Ectodermal cell (in vitro differentiated cells): Measurements from ENCODE around the gene RAB11FIP3.
"Not testable (repeated sequence)": the region's sequence is repeated elsewhere in the genome, so short reads cannot be mapped to it uniquely, and the experiment has no call there.

Experiments
- H3K27ac ChIP-seq: 2 replicates; pipeline ENCODE4 v1.7.0; 2013; ENCODE audit warnings: mild to moderate bottlenecking, low read depth, low read length; ENCODE audit not compliant: insufficient read depth, poor library complexity, severe bottlenecking
- H3K27me3 ChIP-seq: 2 replicates; pipeline ENCODE4 v1.7.0; 2013; ENCODE audit warnings: mild to moderate bottlenecking, low read length; ENCODE audit not compliant: insufficient read depth, control insufficient read depth, poor library complexity, severe bottlenecking
- H3K36me3 ChIP-seq: one replicate; pipeline ENCODE4 v1.7.0; 2013; ENCODE audit warnings: low read length; ENCODE audit not compliant: control insufficient read depth, insufficient read depth
- H3K4me1 ChIP-seq: one replicate; pipeline ENCODE4 v1.7.0; 2013; ENCODE audit warnings: low read length; ENCODE audit not compliant: control insufficient read depth, insufficient read depth
- H3K4me3 ChIP-seq: 2 replicates; pipeline ENCODE4 v1.7.0; 2013; ENCODE audit warnings: low read depth, low read length, control low read depth; ENCODE audit not compliant: insufficient read depth
- H3K9me3 ChIP-seq: 2 replicates; pipeline ENCODE4 v1.7.0; 2013; ENCODE audit warnings: mild to moderate bottlenecking, low read length, moderate library complexity; ENCODE audit not compliant: control insufficient read depth
- WGBS, 2 experiments: methylation state at CpG; one replicate each; pipeline ENCODE4 v1.1.7; 2013; ENCODE audit warnings: missing lambda C conversion rate in 2 of 2; 5-methylcytosine and 5-hydroxymethylcytosine counted together

Gene RAB11FIP3

GRCh38 chr16:467249-467871, 41.9 kb downstream of the RAB11FIP3 start:
- H3K27me3 ChIP-seq, H3K4me3 ChIP-seq, H3K9me3 ChIP-seq, H3K36me3 ChIP-seq, H3K27ac ChIP-seq: not testable (repeated sequence)
- 77 to 80% methylated on average over 12 of the region's 12 CpGs for WGBS, 2 experiments
- H3K4me1 ChIP-seq = peaks cover 20% of the 10 kb centered on the region

GRCh38 chr16:468068-468821, 42.8 kb downstream of the RAB11FIP3 start:
- WGBS, 2 experiments = 88 to 89% methylated on average over 19 of the region's 19 CpGs
- no peaks in the 10 kb centered on the region for H3K36me3 ChIP-seq
- H3K4me1 ChIP-seq = peaks cover 20% of the 10 kb centered on the region
- no peaks in the 10 kb centered on the region for H3K9me3 ChIP-seq
- H3K4me3 ChIP-seq = no peak overlapping the region
- H3K27me3 ChIP-seq = no peaks in the 10 kb centered on the region
- peak overlapping the region; percentile 11 for H3K27ac ChIP-seq

- WGBS, 2 experiments = 94 to 98% methylated on average over 7 of the region's 7 CpGs
- not testable (repeated sequence) for H3K36me3 ChIP-seq, H3K9me3 ChIP-seq, H3K4me3 ChIP-seq, H3K27ac ChIP-seq, H3K27me3 ChIP-seq
- H3K4me1 ChIP-seq = peaks cover 25% of the 10 kb centered on the region
Measured at GRCh38 chr16:469459-469858, 44.0 kb downstream of the RAB11FIP3 start.

- Histone ChIP-seq H3K27ac (no peak overlapping the region), H3K9me3 (no peaks in the 10 kb centered on the region), H3K4me1 (peaks cover 27% of the 10 kb centered on the region), H3K36me3 (no peaks in the 10 kb centered on the region), H3K27me3 (no peaks in the 10 kb centered on the region), H3K4me3 (no peak overlapping the region)
- WGBS, 2 experiments = 84 to 86% methylated on average over 3 to 4 of the region's 4 CpGs
Measured at GRCh38 chr16:470418-470817, 45.0 kb downstream of the RAB11FIP3 start.

- no peak overlapping the region for H3K4me3 ChIP-seq
Measured at GRCh38 chr16:471353-472198, 46.1 kb downstream of the RAB11FIP3 start.

GRCh38 chr16:472199-472504, 46.7 kb downstream of the RAB11FIP3 start:
- no peaks in the 10 kb centered on the region for H3K9me3 ChIP-seq
- 95 to 97% methylated on average over 9 of the region's 9 CpGs for WGBS, 2 experiments
- no peaks in the 10 kb centered on the region for H3K36me3 ChIP-seq
- H3K4me3 ChIP-seq = no peak overlapping the region
- H3K27me3 ChIP-seq = no peaks in the 10 kb centered on the region
- H3K4me1 ChIP-seq = peaks cover 23% of the 10 kb centered on the region
- H3K27ac ChIP-seq = no peak overlapping the region

More at GRCh38 chr16:471353-472198, 46.1 kb downstream of the RAB11FIP3 start:
- 35 to 36% methylated on average over 32 of the region's 32 CpGs for WGBS, 2 experiments
- peaks cover 27% of the 10 kb centered on the region for H3K4me1 ChIP-seq
- no peaks in the 10 kb centered on the region for H3K9me3 ChIP-seq
- H3K36me3 ChIP-seq = no peaks in the 10 kb centered on the region
- H3K27me3 ChIP-seq = no peaks in the 10 kb centered on the region
- peak overlapping the region; percentile 53 for H3K27ac ChIP-seq

- Histone ChIP-seq H3K36me3 (no peaks in the 10 kb centered on the region), H3K27me3 (no peaks in the 10 kb centered on the region), H3K4me3 (no peak overlapping the region), H3K27ac (no peak overlapping the region), H3K9me3 (no peaks in the 10 kb centered on the region), H3K4me1 (peaks cover 22% of the 10 kb centered on the region)
- 93 to 95% methylated on average over 32 of the region's 32 CpGs for WGBS, 2 experiments
Measured at GRCh38 chr16:473046-474043, 47.9 kb downstream of the RAB11FIP3 start.

GRCh38 chr16:474420-475122, 49.1 kb downstream of the RAB11FIP3 start:
- Histone ChIP-seq H3K27me3 (no peaks in the 10 kb centered on the region), H3K9me3 (no peaks in the 10 kb centered on the region), H3K27ac (no peak overlapping the region), H3K4me1 (peaks cover 22% of the 10 kb centered on the region), H3K4me3 (no peak overlapping the region), H3K36me3 (no peaks in the 10 kb centered on the region)
- WGBS, 2 experiments = 76 to 77% methylated on average over 18 to 19 of the region's 19 CpGs

- 93 to 95% methylated on average over 6 of the region's 6 CpGs for WGBS, 2 experiments
- H3K4me1 ChIP-seq = peaks cover 14% of the 10 kb centered on the region
- no peak overlapping the region for H3K27ac ChIP-seq
- no peaks in the 10 kb centered on the region for H3K27me3 ChIP-seq
- H3K9me3 ChIP-seq = no peaks in the 10 kb centered on the region
- no peaks in the 10 kb centered on the region for H3K36me3 ChIP-seq
- no peak overlapping the region for H3K4me3 ChIP-seq
Measured at GRCh38 chr16:476039-476438, 50.6 kb downstream of the RAB11FIP3 start.
